GM21717 (cell line): ENCODE results near the gene TEDC1.

Experiments used
- ATAC-seq: cut with Tn5 transposase; IDR thresholded peaks from one replicate; pipeline ENCODE4 v1.9.1; 2021; ENCODE audit warnings: mild to moderate bottlenecking, moderate library complexity; ENCODE audit not compliant: unreplicated experiment

TEDC1 gene

GRCh38 chr14:105495101-105495989, 4.3 kb downstream of the TEDC1 start:
- ATAC-seq: no peak

- ATAC-seq: no peak
Observed at GRCh38 chr14:105495990-105496830, 5.2 kb downstream of the TEDC1 start.

- ATAC-seq: no peak
Observed at GRCh38 chr14:105496831-105497591, 6.0 kb downstream of the TEDC1 start.

GRCh38 chr14:105497671-105498429, 6.8 kb downstream of the TEDC1 start:
- no peak for ATAC-seq

GRCh38 chr14:105498430-105499255, 7.6 kb downstream of the TEDC1 start:
- ATAC-seq: no peak

GRCh38 chr14:105499256-105500035, 8.4 kb downstream of the TEDC1 start:
- no peak for ATAC-seq

GRCh38 chr14:105500036-105500725, 9.1 kb downstream of the TEDC1 start:
- ATAC-seq: no peak

GRCh38 chr14:105500726-105501101, 9.7 kb downstream of the TEDC1 start:
- no peak for ATAC-seq

- no peak for ATAC-seq
Observed at GRCh38 chr14:105501504-105502291, 10.7 kb downstream of the TEDC1 start.

- no peak for ATAC-seq
Observed at GRCh38 chr14:105502446-105503295, 11.6 kb downstream of the TEDC1 start.

- no peak for ATAC-seq
Observed at GRCh38 chr14:105503296-105503640, 12.2 kb downstream of the TEDC1 start.

GRCh38 chr14:105503935-105504692, 13.1 kb downstream of the TEDC1 start:
- ATAC-seq: no peak

- ATAC-seq: no peak
Observed at GRCh38 chr14:105505101-105505500, 14.1 kb downstream of the TEDC1 start.

- no peak for ATAC-seq
Observed at GRCh38 chr14:105507247-105507646, 16.2 kb downstream of the TEDC1 start.

- ATAC-seq: no peak
Observed at GRCh38 chr14:105508069-105508468, 17.0 kb downstream of the TEDC1 start.

- no peak for ATAC-seq
Observed at GRCh38 chr14:105508601-105509000, 17.6 kb downstream of the TEDC1 start.
